Measurements from ENCODE around the gene SERPINB10.

The SERPINB10 gene

GRCh38 chr18:63961435-63961980 is 53.8 kb downstream of the SERPINB10 start:
- ATAC-seq (ENCODE audit: low read depth) (no peak), DNase-seq (ENCODE audit: low spot score) (no peak)
- Histone ChIP-seq H3K9me3 (ENCODE audit: severe bottlenecking) (no peaks in the 10 kb centered on the region), H3K27ac (ENCODE audit: poor library complexity, severe bottlenecking) (no peak overlapping the region), H3K4me1 (ENCODE audit: insufficient read depth, poor library complexity, severe bottlenecking) (no peaks in the 10 kb centered on the region), H3K4me3 (ENCODE audit: severe bottlenecking) (no peak overlapping the region), H3K27me3 (ENCODE audit: insufficient read depth, poor library complexity, severe bottlenecking) (no peaks in the 10 kb centered on the region), H3K36me3 (ENCODE audit: low read depth) (no peaks in the 10 kb centered on the region)
- no peak for TF ChIP-seq CTCF (IDR thresholded peaks at IDR 0.05; ENCODE audit: poor library complexity, severe bottlenecking)

- TF ChIP-seq CTCF (IDR thresholded peaks at IDR 0.05; ENCODE audit: poor library complexity, severe bottlenecking), result no peak
- no peak for DNase-seq (ENCODE audit: low spot score)
Measured at GRCh38 chr18:63962137-63962536, 54.4 kb downstream of the SERPINB10 start.

GRCh38 chr18:63963615-63964256 is 56.0 kb downstream of the SERPINB10 start:
- DNase-seq (ENCODE audit: low spot score) (no peak), ATAC-seq (ENCODE audit: low read depth) (peak; percentile 69)
- no peak overlapping the region for H3K4me3 ChIP-seq (ENCODE audit: severe bottlenecking)
- no peaks in the 10 kb centered on the region for H3K27me3 ChIP-seq (ENCODE audit: insufficient read depth, poor library complexity, severe bottlenecking)
- H3K9me3 ChIP-seq (ENCODE audit: severe bottlenecking), result no peaks in the 10 kb centered on the region
- peak; percentile 83 for TF ChIP-seq CTCF (IDR thresholded peaks at IDR 0.05; ENCODE audit: poor library complexity, severe bottlenecking)
- no peak overlapping the region for H3K27ac ChIP-seq (ENCODE audit: poor library complexity, severe bottlenecking)
- H3K36me3 ChIP-seq (ENCODE audit: low read depth), result no peaks in the 10 kb centered on the region
- H3K4me1 ChIP-seq (ENCODE audit: insufficient read depth, poor library complexity, severe bottlenecking), result no peaks in the 10 kb centered on the region

More at GRCh38 chr18:63962137-63962536, 54.4 kb downstream of the SERPINB10 start:
- Histone ChIP-seq H3K36me3 (ENCODE audit: low read depth) (no peaks in the 10 kb centered on the region), H3K9me3 (ENCODE audit: severe bottlenecking) (no peaks in the 10 kb centered on the region), H3K4me3 (ENCODE audit: severe bottlenecking) (no peak overlapping the region), H3K27ac (ENCODE audit: poor library complexity, severe bottlenecking) (no peak overlapping the region), H3K27me3 (ENCODE audit: insufficient read depth, poor library complexity, severe bottlenecking) (no peaks in the 10 kb centered on the region), H3K4me1 (ENCODE audit: insufficient read depth, poor library complexity, severe bottlenecking) (no peaks in the 10 kb centered on the region)
- peak; percentile 77 for ATAC-seq (ENCODE audit: low read depth)

- no peaks in the 10 kb centered on the region for H3K4me1 ChIP-seq (ENCODE audit: insufficient read depth, poor library complexity, severe bottlenecking)
- ATAC-seq (ENCODE audit: low read depth) (no peak), DNase-seq (ENCODE audit: low spot score) (no peak)
- H3K27ac ChIP-seq (ENCODE audit: poor library complexity, severe bottlenecking), result no peak overlapping the region
- H3K36me3 ChIP-seq (ENCODE audit: low read depth), result no peaks in the 10 kb centered on the region
- H3K27me3 ChIP-seq (ENCODE audit: insufficient read depth, poor library complexity, severe bottlenecking), result no peaks in the 10 kb centered on the region
- no peak overlapping the region for H3K4me3 ChIP-seq (ENCODE audit: severe bottlenecking)
- no peak for TF ChIP-seq CTCF (IDR thresholded peaks at IDR 0.05; ENCODE audit: poor library complexity, severe bottlenecking)
- H3K9me3 ChIP-seq (ENCODE audit: severe bottlenecking), result no peaks in the 10 kb centered on the region
Measured at GRCh38 chr18:63964908-63965307, 57.1 kb downstream of the SERPINB10 start.

GRCh38 chr18:63965716-63966330 is 58.1 kb downstream of the SERPINB10 start:
- Histone ChIP-seq H3K9me3 (ENCODE audit: severe bottlenecking) (no peaks in the 10 kb centered on the region), H3K4me1 (ENCODE audit: insufficient read depth, poor library complexity, severe bottlenecking) (no peaks in the 10 kb centered on the region), H3K27ac (ENCODE audit: poor library complexity, severe bottlenecking) (no peak overlapping the region), H3K36me3 (ENCODE audit: low read depth) (no peaks in the 10 kb centered on the region), H3K27me3 (ENCODE audit: insufficient read depth, poor library complexity, severe bottlenecking) (no peaks in the 10 kb centered on the region), H3K4me3 (ENCODE audit: severe bottlenecking) (no peak overlapping the region)
- DNase-seq (ENCODE audit: low spot score) (no peak), ATAC-seq (ENCODE audit: low read depth) (no peak)
- TF ChIP-seq CTCF (IDR thresholded peaks at IDR 0.05; ENCODE audit: poor library complexity, severe bottlenecking), result no peak
